Measurements from ENCODE around the gene BST2.
"Not testable (repeated sequence)": the region's sequence is repeated elsewhere in the genome, so short reads cannot be mapped to it uniquely, and the experiment has no call there.

Gene BST2

GRCh38 chr19:17389957-17390664, 15.3 kb downstream of the BST2 start:
- no peak for DNase-seq (ENCODE audit: low spot score)

- DNase-seq (ENCODE audit: low spot score), result no peak
These were observed 16.1 kb downstream of the BST2 start for GRCh38 chr19:17389288-17389687.

GRCh38 chr19:17385878-17386611, 19.4 kb downstream of the BST2 start:
- DNase-seq (ENCODE audit: low spot score), result peak; percentile 80

- DNase-seq (ENCODE audit: low spot score), result no peak
These were observed 24.8 kb downstream of the BST2 start for GRCh38 chr19:17380426-17381138.

GRCh38 chr19:17379221-17379631, 26.2 kb downstream of the BST2 start:
- no peak for DNase-seq (ENCODE audit: low spot score)

GRCh38 chr19:17378271-17378670, 27.2 kb downstream of the BST2 start:
- no peak for DNase-seq (ENCODE audit: low spot score)

- DNase-seq (ENCODE audit: low spot score), result no peak
These were observed 28.4 kb downstream of the BST2 start, which contains the start of gene PLVAP for GRCh38 chr19:17376935-17377600. TSS of gene PLVAP (minus strand) at chr19:17377342. CDS start at chr19:17377288, 54 bp downstream.

GRCh38 chr19:17370026-17370587, 35.3 kb downstream of the BST2 start:
- no peak for DNase-seq (ENCODE audit: low spot score)

- no peak for DNase-seq (ENCODE audit: low spot score)
These were observed 40.1 kb downstream of the BST2 start for GRCh38 chr19:17365361-17365760.

GRCh38 chr19:17363852-17364605, 41.4 kb downstream of the BST2 start:
- DNase-seq (ENCODE audit: low spot score), result not testable (repeated sequence)

- DNase-seq (ENCODE audit: low spot score), result no peak
These were observed 45.3 kb downstream of the BST2 start for GRCh38 chr19:17359905-17360800.

- DNase-seq (ENCODE audit: low spot score), result no peak
These were observed 47.0 kb downstream of the BST2 start for GRCh38 chr19:17358395-17358794.

- no peak for DNase-seq (ENCODE audit: low spot score)
These were observed 47.7 kb downstream of the BST2 start for GRCh38 chr19:17357724-17358123.

- DNase-seq (ENCODE audit: low spot score), result no peak
These were observed 48.3 kb downstream of the BST2 start for GRCh38 chr19:17357078-17357666.

GRCh38 chr19:17353386-17353785, 52.0 kb downstream of the BST2 start:
- no peak for DNase-seq (ENCODE audit: low spot score)
